ENCODE results near the gene ZNF324B. TPM values are rescaled to one million over a fixed set of nuclear protein-coding genes. Genes with fewer than 3 reads are reported as not detected.
"Not testable (repeated sequence)": the region's sequence is repeated elsewhere in the genome, so short reads cannot be mapped to it uniquely, and the experiment has no call there.

Gene ZNF324B
- total and polyA plus RNA-seq, 5 experiments from 2014 or later, result 1.4 to 12.9 (median 2.6) TPM

GRCh38 chr19:58460039-58460438 is 8.6 kb downstream of the ZNF324B start:
- no peaks in the 10 kb centered on the region for H3K4me1 Mint-ChIP-seq
- no peak for DNase-seq
- H3K27me3 Mint-ChIP-seq, result no peaks in the 10 kb centered on the region
- POLR2A ChIA-PET, result no interaction called here
- peaks cover 0 to 9% (median 6%) of the 10 kb centered on the region in 3 donors for H3K36me3 Mint-ChIP-seq
- no peak overlapping the region for H3K4me3 Mint-ChIP-seq
- no peak for ATAC-seq
- H3K9me3 Mint-ChIP-seq, result no peaks in the 10 kb centered on the region
- no peak overlapping the region for H3K27ac Mint-ChIP-seq

GRCh38 chr19:58466089-58466759 is 14.8 kb downstream of the ZNF324B start:
- Mint-ChIP-seq H3K27me3 (no peaks in the 10 kb centered on the region), H3K9me3 (no peaks in the 10 kb centered on the region), H3K4me1 (peaks cover 10 to 28% (median 23%) of the 10 kb centered on the region in 4 donors), H3K36me3 (peaks cover 0 to 9% (median 3%) of the 10 kb centered on the region in 3 donors), H3K27ac (peak overlapping the region in 9 of 10 donors; percentile 67 to 99 (median 92)), H3K4me3 (peak overlapping the region; percentile 76 to 92 (median 87))
- POLR2A ChIA-PET, result interaction anchor here (0.5 to 1.9 kb wide), 6 partner anchors 9 to 401 kb away, joined by 3 to 6 read pairs (median 4); partner anchors contain the start of genes ZNF274, ZNF324B and ZNF446
- DNase-seq, result peak in 1 of 10 donors; percentile 24
- peak; percentile 17 to 36 for ATAC-seq

GRCh38 chr19:58466760-58467589 is 15.6 kb downstream of the ZNF324B start, which contains the start of gene ZNF324:
ZNF324 (plus strand) TSS chr19:58467080; CDS start chr19:58469186, 2,106 bp downstream.
- H3K4me3 Mint-ChIP-seq, result peak within 1 kb of the TSS; percentile 78 to 92 (median 87)
- POLR2A ChIA-PET, result interaction anchor here (0.5 to 1.9 kb wide), 3 partner anchors 9 to 107 kb away, joined by 3 to 6 read pairs (median 3); partner anchors contain the start of genes ZNF324B and ZNF446

GRCh38 chr19:58468216-58468839 is 16.9 kb downstream of the ZNF324B start:
- Mint-ChIP-seq H3K36me3 (peaks cover 0 to 25% (median 3%) of the 10 kb centered on the region in 3 donors), H3K9me3 (no peaks in the 10 kb centered on the region), H3K27ac (peak overlapping the region; percentile 26 to 99 (median 76)), H3K27me3 (no peaks in the 10 kb centered on the region), H3K4me1 (peaks cover 10 to 28% (median 23%) of the 10 kb centered on the region in 4 donors), H3K4me3 (peak overlapping the region; percentile 68 to 91 (median 86))
- POLR2A ChIA-PET, result interaction anchor here (0.5 to 1.4 kb wide), 2 partner anchors 77 to 285 kb away, joined by 4 to 5 read pairs; partner anchors contain the start of gene ZNF274
- no peak for ATAC-seq
- DNase-seq, result no peak

More at GRCh38 chr19:58466760-58467589, 15.6 kb downstream of the ZNF324B start, which contains the start of gene ZNF324:
- Mint-ChIP-seq H3K27ac (peak within 1 kb of the TSS in 9 of 10 donors; percentile 67 to 99 (median 92)), H3K27me3 (no peaks in the 10 kb centered on the region), H3K36me3 (peaks cover 0 to 12% (median 3%) of the 10 kb centered on the region in 3 donors), H3K4me1 (peaks cover 10 to 28% (median 23%) of the 10 kb centered on the region in 4 donors), H3K9me3 (no peaks in the 10 kb centered on the region)
- DNase-seq, result peak; percentile 93 to 98 (median 96)
- ATAC-seq, result peak; percentile 85 to 95

- ATAC-seq (no peak), DNase-seq (no peak)
- no peaks in the 10 kb centered on the region for H3K27me3 Mint-ChIP-seq
- H3K9me3 Mint-ChIP-seq, result no peaks in the 10 kb centered on the region
- peak overlapping the region in 8 of 10 donors; percentile 25 to 91 (median 86) for H3K4me3 Mint-ChIP-seq
- POLR2A ChIA-PET, result interaction anchor here (1.4 kb wide), 3 partner anchors 30 to 286 kb away, joined by 3 to 5 read pairs (median 4); partner anchors contain the start of genes ZNF132 and ZNF274
- H3K27ac Mint-ChIP-seq, result peak overlapping the region in 5 of 10 donors; percentile 43 to 71 (median 66)
- peaks cover 0 to 25% (median 3%) of the 10 kb centered on the region in 3 donors for H3K36me3 Mint-ChIP-seq
- H3K4me1 Mint-ChIP-seq, result peaks cover 10 to 31% (median 24%) of the 10 kb centered on the region in 4 donors
Measured at GRCh38 chr19:58469241-58470013, 18.0 kb downstream of the ZNF324B start.

- not testable (repeated sequence) for H3K4me3 Mint-ChIP-seq, H3K9me3 Mint-ChIP-seq, ATAC-seq, H3K27me3 Mint-ChIP-seq, DNase-seq
- POLR2A ChIA-PET, result interaction anchor here (0.6 to 1.4 kb wide), 2 partner anchors 13 to 31 kb away, joined by 3 to 4 read pairs; partner anchors contain the start of gene ZNF132
- Mint-ChIP-seq H3K27ac (peak overlapping the region in 2 of 10 donors; percentile 34 to 52), H3K36me3 (peaks cover 0 to 25% (median 3%) of the 10 kb centered on the region in 3 donors), H3K4me1 (peaks cover 15 to 41% (median 27%) of the 10 kb centered on the region in 4 donors)
Measured at GRCh38 chr19:58470837-58471543, 19.6 kb downstream of the ZNF324B start.

- ATAC-seq (no peak), DNase-seq (no peak)
- H3K4me3 Mint-ChIP-seq, result no peak overlapping the region
- H3K27me3 Mint-ChIP-seq, result no peaks in the 10 kb centered on the region
- POLR2A ChIA-PET, result interaction anchor here (0.6 kb wide), 1 partner anchor 13 kb away, joined by 3 read pairs; no protein-coding TSS in a partner anchor
- no peaks in the 10 kb centered on the region for H3K9me3 Mint-ChIP-seq
- H3K36me3 Mint-ChIP-seq, result peaks cover 0 to 25% (median 3%) of the 10 kb centered on the region in 3 donors
- H3K4me1 Mint-ChIP-seq, result peaks cover 16 to 39% (median 25%) of the 10 kb centered on the region in 4 donors
- H3K27ac Mint-ChIP-seq, result no peak overlapping the region
Measured at GRCh38 chr19:58471736-58472135, 20.3 kb downstream of the ZNF324B start.

GRCh38 chr19:58473775-58474174 is 22.4 kb downstream of the ZNF324B start:
- Mint-ChIP-seq H3K36me3 (peaks cover 0 to 25% (median 3%) of the 10 kb centered on the region in 3 donors), H3K9me3 (no peaks in the 10 kb centered on the region), H3K27ac (peak overlapping the region in 8 of 10 donors; percentile 38 to 100 (median 97)), H3K4me1 (peaks cover 7 to 29% (median 15%) of the 10 kb centered on the region in 4 donors), H3K4me3 (peak overlapping the region in 5 of 10 donors; percentile 24 to 65 (median 50)), H3K27me3 (no peaks in the 10 kb centered on the region)
- DNase-seq (no peak), ATAC-seq (no peak)
- POLR2A ChIA-PET, result no interaction called here

- Mint-ChIP-seq H3K27me3 (no peaks in the 10 kb centered on the region), H3K4me1 (peaks cover 7 to 22% (median 13%) of the 10 kb centered on the region in 4 donors), H3K9me3 (no peaks in the 10 kb centered on the region), H3K36me3 (peaks cover 0 to 27% (median 3%) of the 10 kb centered on the region in 3 donors), H3K27ac (peak overlapping the region in 9 of 10 donors; percentile 77 to 100 (median 99)), H3K4me3 (peak overlapping the region in 9 of 10 donors; percentile 25 to 98 (median 64))
- DNase-seq, result no peak
- POLR2A ChIA-PET, result interaction anchor here (1.1 to 2.4 kb wide), 4 partner anchors 8 to 88 kb away, joined by 3 to 6 read pairs (median 5); partner anchors contain the start of genes CHMP2A, ZNF324 and ZNF584
- no peak for ATAC-seq
Measured at GRCh38 chr19:58474291-58474996, 23.0 kb downstream of the ZNF324B start.

Measured in naive thymus-derived CD8-positive, alpha-beta T cell (primary cell).